ENCODE data around the gene SNAI3. TPM values are rescaled to one million over a fixed set of nuclear protein-coding genes. Genes with fewer than 3 reads are reported as not detected.
A peak's percentile ranks its signal among the peaks of the same experiment; 100 is the strongest.

SNAI3 gene
- total and polyA plus RNA-seq, 10 donors = 4.8 to 7.8 (median 6.4) TPM

- intact Hi-C loops (cut with DNase I; ENCODE audit: low total_unique reads) = no loop called here
- H3K9me3 ChIP-seq = no peaks in the 10 kb centered on the region
- H3K4me1 ChIP-seq = peaks cover 0 to 96% (median 60%) of the 10 kb centered on the region in 6 donors
- no peak overlapping the region for H3K27ac ChIP-seq
- H3K36me3 ChIP-seq = peaks cover 0 to 26% (median 19%) of the 10 kb centered on the region in 6 donors
- H3K4me3 ChIP-seq = peak overlapping the region in 1 of 8 donors; percentile 30
- no peak for DNase-seq
- H3K27me3 ChIP-seq (replicated peaks in 1 of 7) = peaks cover 0 to 48% (median 35%) of the 10 kb centered on the region in 7 donors
- TF ChIP-seq POLR2AphosphoS5 (IDR thresholded peaks at IDR 0.05) (peak; percentile 25 to 77 (median 51)), POLR2A (IDR thresholded peaks at IDR 0.05) (no peak)
- 23 to 44% (median 31%) methylated on average over 10 to 45 of the region's 45 CpGs for WGBS, 5 donors
Measured at GRCh38 chr16:88639231-88640038, 46.9 kb downstream of the SNAI3 start.

- DNase-seq = no peak
- intact Hi-C loops (cut with DNase I; ENCODE audit: low total_unique reads) = no loop called here
- TF ChIP-seq POLR2A (IDR thresholded peaks at IDR 0.05) (no peak), POLR2AphosphoS5 (IDR thresholded peaks at IDR 0.05) (peak; percentile 76 to 84 (median 80))
- Histone ChIP-seq H3K4me3 (peak within 1 kb of the TSS in 1 of 8 donors; percentile 30), H3K4me1 (peaks cover 2 to 96% (median 67%) of the 10 kb centered on the region in 6 donors), H3K36me3 (peaks cover 0 to 17% (median 12%) of the 10 kb centered on the region in 6 donors), H3K27ac (peak within 1 kb of the TSS in 3 of 8 donors; percentile 44 to 94 (median 51)), H3K27me3 (replicated peaks in 1 of 7) (peaks cover 0 to 48% (median 35%) of the 10 kb centered on the region in 7 donors), H3K9me3 (no peaks in the 10 kb centered on the region)
- 28 to 54% (median 40%) methylated on average over 15 to 27 of the region's 27 CpGs for WGBS, 5 donors
Measured at GRCh38 chr16:88638323-88639230, 47.7 kb downstream of the SNAI3 start, which contains the start of gene IL17C. Gene IL17C (plus strand): TSS chr16:88638572. CDS start chr16:88638642, 70 bp downstream.

GRCh38 chr16:88636488-88637265 lies 49.6 kb downstream of the SNAI3 start:
- Histone ChIP-seq H3K36me3 (peaks cover 0 to 18% (median 10%) of the 10 kb centered on the region in 6 donors), H3K27ac (peak overlapping the region in 5 of 8 donors; percentile 18 to 94 (median 46)), H3K4me3 (no peak overlapping the region), H3K27me3 (replicated peaks in 1 of 7) (peaks cover 0 to 48% (median 35%) of the 10 kb centered on the region in 7 donors), H3K4me1 (peaks cover 7 to 91% (median 65%) of the 10 kb centered on the region in 6 donors), H3K9me3 (no peaks in the 10 kb centered on the region)
- 57 to 71% (median 66%) methylated on average over 16 to 23 of the region's 23 CpGs for WGBS, 5 donors
- intact Hi-C loops (cut with DNase I; ENCODE audit: low total_unique reads) = no loop called here
- no peak for TF ChIP-seq POLR2A (IDR thresholded peaks at IDR 0.05)
- TF ChIP-seq CTCF (IDR thresholded peaks at IDR 0.05 in 8 of 11, conservative IDR thresholded peaks at IDR 0.05 in 3 of 11) = no peak
- no peak for TF ChIP-seq POLR2AphosphoS5 (IDR thresholded peaks at IDR 0.05)
- DNase-seq = peak; percentile 83

- H3K36me3 ChIP-seq = peaks cover 0 to 27% (median 18%) of the 10 kb centered on the region in 6 donors
- peak; percentile 75 for DNase-seq
- peak overlapping the region in 3 of 8 donors; percentile 89 to 94 (median 90) for H3K27ac ChIP-seq
- H3K4me1 ChIP-seq = peaks cover 7 to 89% (median 61%) of the 10 kb centered on the region in 6 donors
- no peak overlapping the region for H3K4me3 ChIP-seq
- peaks cover 0 to 47% (median 31%) of the 10 kb centered on the region in 7 donors for H3K27me3 ChIP-seq (replicated peaks in 1 of 7)
- no peaks in the 10 kb centered on the region for H3K9me3 ChIP-seq
- no peak for TF ChIP-seq CTCF (IDR thresholded peaks at IDR 0.05 in 8 of 11, conservative IDR thresholded peaks at IDR 0.05 in 3 of 11)
- no peak for TF ChIP-seq POLR2A (IDR thresholded peaks at IDR 0.05)
- peak in 1 of 3 donors; percentile 13 for TF ChIP-seq POLR2AphosphoS5 (IDR thresholded peaks at IDR 0.05)
- WGBS, 5 donors = 78 to 90% (median 88%) methylated on average over 15 to 17 of the region's 17 CpGs
- intact Hi-C loops (cut with DNase I; ENCODE audit: low total_unique reads) = no loop called here
Measured at GRCh38 chr16:88635671-88636319, 50.5 kb downstream of the SNAI3 start.

All from spleen (tissue), 11 donors.